Prostate gland (tissue), 2 donors: ENCODE data around the gene WNT2. TPM values are rescaled to one million over a fixed set of nuclear protein-coding genes. Genes with fewer than 3 reads are reported as not detected.

Source experiments
- DNase-seq: peaks from one replicate; pipeline ENCODE4 v3.0.0-alpha.2; 2019; ENCODE audit warnings: low spot score
- H3K27ac ChIP-seq, 2 donors: fragments of 200-600 bp; sonication (generic); 2 replicates each; pipeline ENCODE4 v1.5.1; 2017 to 2019
- H3K27me3 ChIP-seq: fragments of 200-600 bp; sonication (generic); replicated peaks from 2 replicates; pipeline ENCODE4 v1.5.1; 2019; ENCODE audit not compliant: insufficient read depth
- H3K36me3 ChIP-seq, 2 donors: fragments of 200-600 bp; sonication (generic); 1 replicate in 1 of 2; 2 replicates in 1 of 2; pipeline versions ENCODE4 v1.5.1 to v1.8.1; 2017 to 2019
- H3K4me1 ChIP-seq: fragments of 200-600 bp; sonication (generic); replicated peaks from 2 replicates; pipeline ENCODE4 v1.5.1; 2019
- H3K4me3 ChIP-seq, 2 donors: fragments of 200-600 bp; sonication (generic); 2 replicates each; pipeline ENCODE4 v1.5.1; 2017 to 2019
- H3K9me3 ChIP-seq: fragments of 200-600 bp; sonication (generic); 2 replicates; pipeline ENCODE4 v1.5.1; 2017
- CTCF ChIP-seq, 4 experiments: fragments of 200-600 bp in 2 of 4; fragments of 450-650 bp in 2 of 4; sonication (generic) in 2 of 4; IDR thresholded peaks; 1 replicate in 3 of 4; 2 replicates in 1 of 4; pipeline ENCODE4 v1.5.1; 2016 to 2019; ENCODE audit warnings: antibody characterized with exemption in 4 of 4, mild to moderate bottlenecking in 2 of 4, moderate library complexity in 2 of 4
- POLR2A ChIP-seq: fragments of 450-650 bp; IDR thresholded peaks from one replicate; pipeline ENCODE4 v1.6.1; 2016; ENCODE audit warnings: antibody characterized with exemption, mild to moderate bottlenecking
- POLR2AphosphoS5 ChIP-seq: sonication (generic); formaldehyde crosslinking; IDR thresholded peaks from one replicate; pipeline ENCODE4 v1.6.1; 2017; ENCODE audit warnings: antibody characterized with exemption
- WGBS: methylation state at CpG from one replicate; pipeline ENCODE4 v1.1.5; 2018; 5-methylcytosine and 5-hydroxymethylcytosine counted together
- intact Hi-C: fragments of 100-400 bp; cut with DNase I; formaldehyde crosslinking; loops from one replicate; pipeline ENCODE4 v1.14.2; 2022
- total RNA-seq, 2 donors: library from RNA; depleted of rRNA; stranded (reverse); fragments of >200 nt; gene quantifications; one replicate each; pipeline ENCODE4 v1.1.0, GENCODE V29; 2016

The WNT2 gene
- total RNA-seq, 2 donors from 2014 or later: 1.1 to 2.3 TPM

DNA sequence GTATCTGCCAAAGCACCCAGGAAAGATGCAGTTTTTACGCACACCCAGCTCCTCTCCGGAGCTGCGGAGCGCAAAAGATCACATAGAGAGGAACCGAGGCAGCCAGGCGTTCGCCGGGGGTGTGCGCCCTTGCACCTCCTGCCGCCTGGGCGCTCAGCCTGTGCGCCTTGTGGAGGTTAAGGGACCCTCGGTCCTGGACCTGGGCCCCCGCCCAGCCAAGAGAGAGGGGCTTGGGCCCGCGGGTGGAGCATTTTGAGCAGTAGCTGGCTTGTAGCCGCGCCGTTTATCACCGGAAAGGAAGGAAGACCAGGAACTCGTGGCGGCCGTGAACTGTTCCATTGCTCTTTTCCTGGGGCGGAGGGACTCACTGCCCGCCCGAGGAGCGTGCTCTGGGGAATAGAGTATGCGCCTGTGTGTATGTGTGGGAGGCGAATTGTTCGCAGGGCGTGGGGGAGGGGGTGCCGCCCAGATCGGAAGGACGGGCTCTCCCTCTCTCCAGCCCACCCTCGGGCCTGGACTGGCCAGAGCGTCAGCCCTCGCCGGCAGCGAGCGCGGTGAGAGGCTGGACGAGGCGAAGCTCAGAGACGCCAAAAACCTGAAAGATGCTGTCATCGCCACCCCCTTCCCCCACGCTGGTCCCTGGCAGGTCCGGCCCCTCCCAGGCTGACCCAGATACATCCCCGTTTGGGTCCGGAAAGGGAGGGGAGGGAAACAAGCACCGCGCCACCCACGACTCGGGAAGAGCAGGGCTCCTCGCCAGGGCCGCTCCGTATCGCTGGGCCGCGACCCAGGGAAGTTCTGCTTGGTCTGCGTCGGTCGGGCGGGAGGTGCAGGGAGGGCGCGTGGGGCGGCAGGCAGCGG, 1.2 kb upstream of the WNT2 start:
- intact Hi-C loops: no loop called here
- 1% methylated on average over 65 of the region's 67 CpGs for WGBS
- TF ChIP-seq CTCF (IDR thresholded peaks at IDR 0.05) (no peak), POLR2AphosphoS5 (no peak), POLR2A (no peak)
- H3K4me1 ChIP-seq: no peaks in the 10 kb centered on the region
- no peak for DNase-seq
- peaks cover 8% of the 10 kb centered on the region for H3K27me3 ChIP-seq
- H3K27ac ChIP-seq: peak overlapping the region; percentile 24 to 27
- H3K4me3 ChIP-seq: peak overlapping the region; percentile 27 to 35
- no peaks in the 10 kb centered on the region for H3K9me3 ChIP-seq
- H3K36me3 ChIP-seq: no peaks in the 10 kb centered on the region

DNA sequence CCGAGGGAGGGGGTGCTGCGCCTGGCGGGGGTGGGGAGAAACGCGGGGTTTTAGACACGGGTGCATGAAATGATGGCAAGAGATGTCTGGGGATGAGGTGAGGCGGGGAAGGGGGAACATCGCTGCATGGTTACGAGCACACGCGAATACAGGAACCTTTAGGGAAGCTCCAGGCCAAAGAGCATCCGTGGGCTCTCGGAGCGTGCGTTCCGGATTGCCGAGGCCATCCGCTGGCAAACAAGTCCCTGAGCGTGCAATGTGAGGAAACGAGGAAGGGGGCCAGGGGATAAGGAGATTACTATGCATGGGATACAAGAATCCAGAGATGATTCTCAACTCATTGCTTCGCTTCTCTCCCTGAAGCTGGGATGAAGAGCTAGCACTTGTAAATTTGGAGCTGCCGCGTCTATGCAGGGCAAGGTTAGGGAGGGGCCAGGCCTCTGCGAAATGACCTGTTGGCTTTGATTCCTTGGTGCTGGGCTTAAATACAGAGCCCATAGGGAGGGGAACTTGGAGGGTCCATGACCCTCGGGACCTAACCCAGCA, 520 bp upstream of the WNT2 start:
- no peaks in the 10 kb centered on the region for H3K36me3 ChIP-seq
- H3K9me3 ChIP-seq: no peaks in the 10 kb centered on the region
- no peak for DNase-seq
- intact Hi-C loops: no loop called here
- peak overlapping the region in 1 of 2 donors; percentile 27 for H3K27ac ChIP-seq
- peaks cover 8% of the 10 kb centered on the region for H3K27me3 ChIP-seq
- H3K4me3 ChIP-seq: peak overlapping the region; percentile 27 to 35
- H3K4me1 ChIP-seq: no peaks in the 10 kb centered on the region
- TF ChIP-seq POLR2AphosphoS5 (no peak), POLR2A (no peak), CTCF (IDR thresholded peaks at IDR 0.05) (no peak)
- 2% methylated on average over 25 of the region's 25 CpGs for WGBS

DNA sequence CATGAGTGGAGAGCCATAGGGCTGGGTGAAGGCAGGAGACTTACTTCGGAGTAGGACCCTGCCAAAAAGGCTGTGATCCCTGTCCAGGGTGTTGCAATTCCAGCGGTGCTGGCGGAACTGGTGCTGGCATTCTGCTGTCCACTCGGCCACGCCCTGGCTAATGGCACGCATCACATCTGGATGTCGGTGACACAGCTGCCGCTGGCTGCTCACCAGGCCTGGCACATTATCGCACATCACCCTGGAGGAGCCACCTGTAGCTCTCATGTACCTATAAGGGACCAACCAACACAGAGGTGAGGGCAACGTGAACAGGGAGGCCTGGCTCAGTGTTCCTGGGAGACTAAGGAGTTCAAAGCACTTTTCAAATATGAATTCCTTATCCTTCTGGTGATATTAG, 2.3 kb downstream of the WNT2 start:
- peaks cover 8% of the 10 kb centered on the region for H3K27me3 ChIP-seq
- TF ChIP-seq POLR2A (no peak), CTCF (IDR thresholded peaks at IDR 0.05) (no peak), POLR2AphosphoS5 (no peak)
- no peak overlapping the region for H3K4me3 ChIP-seq
- H3K9me3 ChIP-seq: no peaks in the 10 kb centered on the region
- no peaks in the 10 kb centered on the region for H3K36me3 ChIP-seq
- intact Hi-C loops: no loop called here
- DNase-seq: no peak
- no peaks in the 10 kb centered on the region for H3K4me1 ChIP-seq
- H3K27ac ChIP-seq: no peak overlapping the region
- 93% methylated on average over 10 of the region's 10 CpGs for WGBS

GRCh38 chr7:117319181-117319580, 3.7 kb downstream of the WNT2 start:
- no peak for DNase-seq
- TF ChIP-seq CTCF (IDR thresholded peaks at IDR 0.05): no peak
- no peak for TF ChIP-seq POLR2AphosphoS5
- 83% methylated on average over 3 of the region's 3 CpGs for WGBS
- H3K36me3 ChIP-seq: no peaks in the 10 kb centered on the region
- H3K4me1 ChIP-seq: no peaks in the 10 kb centered on the region
- H3K9me3 ChIP-seq: no peaks in the 10 kb centered on the region
- no peak overlapping the region for H3K4me3 ChIP-seq
- H3K27me3 ChIP-seq: peaks cover 8% of the 10 kb centered on the region
- intact Hi-C loops: no loop called here
- H3K27ac ChIP-seq: no peak overlapping the region

GRCh38 chr7:117313582-117313981, 9.3 kb downstream of the WNT2 start:
- Histone ChIP-seq H3K4me3 (no peak overlapping the region), H3K4me1 (no peaks in the 10 kb centered on the region), H3K27ac (no peak overlapping the region), H3K36me3 (no peaks in the 10 kb centered on the region), H3K27me3 (no peaks in the 10 kb centered on the region), H3K9me3 (no peaks in the 10 kb centered on the region)
- intact Hi-C loops: no loop called here
- no peak for DNase-seq
- TF ChIP-seq POLR2A: no peak
- TF ChIP-seq CTCF (IDR thresholded peaks at IDR 0.05): no peak
- no peak for TF ChIP-seq POLR2AphosphoS5
